DND-41 (cell line): ENCODE results near the gene IMPDH1.

Experiments used
- EZH2 ChIP-seq: IDR thresholded peaks from 3 replicates; pipeline ENCODE4 v1.6.1; 2012; ENCODE audit warnings: borderline replicate concordance, low read depth, mild to moderate bottlenecking, moderate library complexity, low read length, inconsistent platforms; ENCODE audit not compliant: severe bottlenecking
- TF ChIP-seq, protein P1 (sequence below): IDR thresholded peaks from 2 replicates; pipeline ENCODE4 v1.5.1; 2012; ENCODE audit warnings: borderline replicate concordance, low read length, moderate library complexity, mild to moderate bottlenecking; ENCODE audit not compliant: poor library complexity, severe bottlenecking; ENCODE audit errors: extremely low read depth

DNA sequence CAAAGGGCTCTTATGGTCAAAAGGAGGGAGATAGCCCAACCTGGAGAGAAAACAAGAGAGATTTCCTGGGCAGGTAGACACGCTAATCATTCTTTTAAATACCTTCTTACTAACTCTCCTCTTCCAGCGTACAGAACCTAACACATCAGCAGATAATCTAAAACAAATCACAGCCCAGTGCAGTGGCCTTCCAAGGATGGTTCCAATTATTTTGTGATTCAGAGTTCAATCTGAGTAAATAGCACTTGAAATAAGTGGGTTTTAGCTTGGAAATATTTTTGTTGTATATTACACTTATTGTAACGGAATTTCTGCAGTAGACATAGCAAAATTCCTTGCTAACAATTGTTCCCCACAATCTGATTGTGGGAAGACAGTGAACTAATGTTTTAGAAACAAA lies 7.3 kb upstream of the IMPDH1 start:
- TF ChIP-seq, protein P1, sequence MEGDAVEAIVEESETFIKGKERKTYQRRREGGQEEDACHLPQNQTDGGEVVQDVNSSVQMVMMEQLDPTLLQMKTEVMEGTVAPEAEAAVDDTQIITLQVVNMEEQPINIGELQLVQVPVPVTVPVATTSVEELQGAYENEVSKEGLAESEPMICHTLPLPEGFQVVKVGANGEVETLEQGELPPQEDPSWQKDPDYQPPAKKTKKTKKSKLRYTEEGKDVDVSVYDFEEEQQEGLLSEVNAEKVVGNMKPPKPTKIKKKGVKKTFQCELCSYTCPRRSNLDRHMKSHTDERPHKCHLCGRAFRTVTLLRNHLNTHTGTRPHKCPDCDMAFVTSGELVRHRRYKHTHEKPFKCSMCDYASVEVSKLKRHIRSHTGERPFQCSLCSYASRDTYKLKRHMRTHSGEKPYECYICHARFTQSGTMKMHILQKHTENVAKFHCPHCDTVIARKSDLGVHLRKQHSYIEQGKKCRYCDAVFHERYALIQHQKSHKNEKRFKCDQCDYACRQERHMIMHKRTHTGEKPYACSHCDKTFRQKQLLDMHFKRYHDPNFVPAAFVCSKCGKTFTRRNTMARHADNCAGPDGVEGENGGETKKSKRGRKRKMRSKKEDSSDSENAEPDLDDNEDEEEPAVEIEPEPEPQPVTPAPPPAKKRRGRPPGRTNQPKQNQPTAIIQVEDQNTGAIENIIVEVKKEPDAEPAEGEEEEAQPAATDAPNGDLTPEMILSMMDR, result no peak
- TF ChIP-seq EZH2, result no peak
